ENCODE measurements around the gene PAX8. TPM values are rescaled to one million over a fixed set of nuclear protein-coding genes. Genes with fewer than 3 reads are reported as not detected.

The PAX8 gene
- total and polyA plus RNA-seq, 2 of the 13 experiments (the other 11 are each of a cell fraction or from before 2014, with no cell fraction given) = 1.5 to 8.8 TPM

GRCh38 chr2:113219889-113220641 is 58.7 kb downstream of the PAX8 start (continued):
- TF ChIP-seq LBX2 (CRISPR knock-in tag; IDR thresholded peaks at IDR 0.05; ENCODE audit: borderline replicate concordance) = no peak
- no peak for TF ChIP-seq CEBPZ (IDR thresholded peaks at IDR 0.05; ENCODE audit: low read length)
- TF ChIP-seq ZNF768 (CRISPR knock-in tag; IDR thresholded peaks at IDR 0.05) = no peak
- TF ChIP-seq GATAD1 (CRISPR knock-in tag; IDR thresholded peaks at IDR 0.05) = peak; percentile 39; the same call in 1 of the 2 replicates
- no peak for TF ChIP-seq ZNF24 (IDR thresholded peaks at IDR 0.05)
- no peak for TF ChIP-seq SMAD9 (CRISPR knock-in tag; IDR thresholded peaks at IDR 0.05)
- TF ChIP-seq ZNF331 (CRISPR knock-in tag; IDR thresholded peaks at IDR 0.05) = 0 out of 2 replicates have a peak, but pooled peaks have one; percentile 40
- TF ChIP-seq ARID3A (IDR thresholded peaks at IDR 0.05; ENCODE audit: low read depth, low read length) = no peak
- no peak for TF ChIP-seq ZNF597 (CRISPR knock-in tag; IDR thresholded peaks at IDR 0.05)
- TF ChIP-seq RNF219 (CRISPR knock-in tag; IDR thresholded peaks at IDR 0.05) = 0 out of 2 replicates have a peak, but pooled peaks have one; percentile 29
- peak; percentile 60; the same call in 1 of the 2 replicates for TF ChIP-seq ZBTB7B (CRISPR knock-in tag; IDR thresholded peaks at IDR 0.05)
- TF ChIP-seq IRF1 (CRISPR knock-in tag; IDR thresholded peaks at IDR 0.05; ENCODE audit: low read depth) = no peak
- no peak for TF ChIP-seq TEAD2 (CRISPR knock-in tag; IDR thresholded peaks at IDR 0.05)
- TF ChIP-seq FOXM1 (CRISPR knock-in tag; IDR thresholded peaks at IDR 0.05) = no peak
- TF ChIP-seq BATF2 (CRISPR knock-in tag; IDR thresholded peaks at IDR 0.05) = no peak
- TF ChIP-seq PPARG (CRISPR knock-in tag; conservative IDR thresholded peaks at IDR 0.05) = peak; percentile 66; the same call in 1 of the 2 replicates
- TF ChIP-seq MZF1 (CRISPR knock-in tag; IDR thresholded peaks at IDR 0.05; ENCODE audit: borderline replicate concordance) = no peak
- TF ChIP-seq AHR (CRISPR knock-in tag; IDR thresholded peaks at IDR 0.05) = no peak
